Lung (tissue), 12 donors: ENCODE measurements around the gene TLR1. TPM values are rescaled to one million over a fixed set of nuclear protein-coding genes. Genes with fewer than 3 reads are reported as not detected.

Experiments used
- ATAC-seq: fragments of 200-7000 bp; cut with Tn5 transposase; one replicate; pipeline ENCODE4 v1.9.1; 2020; ENCODE audit warnings: moderate number of reproducible peaks; ENCODE audit not compliant: insufficient read depth, low FRiP score
- DNase-seq, 3 donors: peaks; one replicate each; pipeline ENCODE4 v3.0.0-alpha.2; 2013 to 2017
- H3K27ac ChIP-seq, 2 donors: one replicate each; pipeline ENCODE4 v1.5.1; 2013; ENCODE audit warnings: mild to moderate bottlenecking in 2 of 2, moderate library complexity in 2 of 2, control low read depth in 1 of 2, inconsistent platforms in 1 of 2, low read depth in 1 of 2, low read length in 1 of 2
- H3K27me3 ChIP-seq, 3 donors: one replicate each; pipeline ENCODE4 v1.5.1; 2013; ENCODE audit warnings: low read length in 2 of 3; ENCODE audit not compliant: control insufficient read depth in 3 of 3, insufficient read depth in 3 of 3
- H3K36me3 ChIP-seq, 4 donors: one replicate each; pipeline ENCODE4 v1.5.1; 2013; ENCODE audit warnings: low read length in 4 of 4, mild to moderate bottlenecking in 1 of 4, moderate library complexity in 1 of 4; ENCODE audit not compliant: control insufficient read depth in 4 of 4, insufficient read depth in 4 of 4
- H3K4me1 ChIP-seq, 5 donors: one replicate each; pipeline ENCODE4 v1.5.1; 2013; ENCODE audit warnings: low read length in 5 of 5, mild to moderate bottlenecking in 2 of 5, moderate library complexity in 1 of 5; ENCODE audit not compliant: control insufficient read depth in 5 of 5, insufficient read depth in 5 of 5
- H3K4me3 ChIP-seq: one replicate; pipeline ENCODE4 v1.5.1; 2013; ENCODE audit warnings: mild to moderate bottlenecking, control low read depth, moderate library complexity
- H3K9ac ChIP-seq, 2 donors: one replicate each; pipeline ENCODE4 v1.5.1; 2013; ENCODE audit warnings: low read length in 2 of 2, control low read depth in 1 of 2; ENCODE audit not compliant: insufficient read depth in 1 of 2
- H3K9me3 ChIP-seq, 4 donors: one replicate each; pipeline ENCODE4 v1.5.1; 2013; ENCODE audit warnings: low read length in 3 of 4, mild to moderate bottlenecking in 1 of 4, moderate library complexity in 1 of 4; ENCODE audit not compliant: control insufficient read depth in 4 of 4, insufficient read depth in 3 of 4
- WGBS, 2 donors: extraction: QIAGEN DNeasy Blood & Tissue Kit; methylation state at CpG; one replicate each; pipeline ENCODE4 v1.1.7; 2013; 5-methylcytosine and 5-hydroxymethylcytosine counted together
- polyA plus RNA-seq, 2 donors: library from polyadenylated mRNA; stranded (reverse); fragments of 200-250 nt; gene quantifications; one replicate each; pipeline ENCODE4 v1.2.1, GENCODE V29; 2013
- total RNA-seq, 2 donors: library from RNA; depleted of rRNA in 1 of 2; stranded (reverse); fragments of >200 nt in 1 of 2; gene quantifications; one replicate each; pipeline ENCODE4 v1.2.1, GENCODE V29; 2014 to 2021
- TF ChIP-seq, protein P1 (sequence below): IDR thresholded peaks from 2 replicates; pipeline ENCODE4 v1.5.1; 2012; ENCODE audit warnings: mild to moderate bottlenecking; ENCODE audit errors: control extremely low read depth, extremely low read depth
- donor health status: control.
- donor health status: control.
- donor health status: Bipolar disorder and iron deficiency.
- donor health status: healthy.
- donor health status: DM: yes; HTN: yes; CAD: no.

Gene TLR1
- total and polyA plus RNA-seq, 4 donors, result 2.4 to 31.4 (median 25.3) TPM

DNA sequence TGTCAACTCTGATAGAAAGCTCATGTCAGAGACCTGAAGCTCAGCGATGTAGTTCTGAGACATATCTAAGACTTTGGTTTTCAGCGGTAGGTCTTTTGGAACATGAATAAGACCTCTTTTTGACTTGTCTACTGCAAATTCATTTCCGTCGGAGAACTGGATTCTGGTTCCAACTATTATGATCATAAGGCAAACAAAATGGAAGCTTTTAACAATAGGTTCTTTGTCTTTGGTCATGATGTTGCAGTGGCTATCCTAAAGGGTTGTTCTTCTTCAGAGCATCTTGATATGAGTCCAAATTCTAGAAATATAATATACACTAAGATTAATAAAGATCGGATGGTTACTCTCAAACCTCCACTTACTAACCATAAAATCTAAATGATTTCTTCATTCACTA lies 24.6 kb upstream of the TLR1 start:
- Histone ChIP-seq H3K4me1 (no peaks in the 10 kb centered on the region), H3K9me3 (no peaks in the 10 kb centered on the region), H3K4me3 (no peak overlapping the region), H3K9ac (no peak overlapping the region), H3K27ac (no peak overlapping the region), H3K27me3 (no peaks in the 10 kb centered on the region), H3K36me3 (no peaks in the 10 kb centered on the region)
- WGBS, 2 donors, result 95 to 96% methylated on average over 5 of the region's 5 CpGs
- ATAC-seq, result no peak
- TF ChIP-seq, protein P1, sequence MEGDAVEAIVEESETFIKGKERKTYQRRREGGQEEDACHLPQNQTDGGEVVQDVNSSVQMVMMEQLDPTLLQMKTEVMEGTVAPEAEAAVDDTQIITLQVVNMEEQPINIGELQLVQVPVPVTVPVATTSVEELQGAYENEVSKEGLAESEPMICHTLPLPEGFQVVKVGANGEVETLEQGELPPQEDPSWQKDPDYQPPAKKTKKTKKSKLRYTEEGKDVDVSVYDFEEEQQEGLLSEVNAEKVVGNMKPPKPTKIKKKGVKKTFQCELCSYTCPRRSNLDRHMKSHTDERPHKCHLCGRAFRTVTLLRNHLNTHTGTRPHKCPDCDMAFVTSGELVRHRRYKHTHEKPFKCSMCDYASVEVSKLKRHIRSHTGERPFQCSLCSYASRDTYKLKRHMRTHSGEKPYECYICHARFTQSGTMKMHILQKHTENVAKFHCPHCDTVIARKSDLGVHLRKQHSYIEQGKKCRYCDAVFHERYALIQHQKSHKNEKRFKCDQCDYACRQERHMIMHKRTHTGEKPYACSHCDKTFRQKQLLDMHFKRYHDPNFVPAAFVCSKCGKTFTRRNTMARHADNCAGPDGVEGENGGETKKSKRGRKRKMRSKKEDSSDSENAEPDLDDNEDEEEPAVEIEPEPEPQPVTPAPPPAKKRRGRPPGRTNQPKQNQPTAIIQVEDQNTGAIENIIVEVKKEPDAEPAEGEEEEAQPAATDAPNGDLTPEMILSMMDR, result no peak
- DNase-seq, result no peak

DNA sequence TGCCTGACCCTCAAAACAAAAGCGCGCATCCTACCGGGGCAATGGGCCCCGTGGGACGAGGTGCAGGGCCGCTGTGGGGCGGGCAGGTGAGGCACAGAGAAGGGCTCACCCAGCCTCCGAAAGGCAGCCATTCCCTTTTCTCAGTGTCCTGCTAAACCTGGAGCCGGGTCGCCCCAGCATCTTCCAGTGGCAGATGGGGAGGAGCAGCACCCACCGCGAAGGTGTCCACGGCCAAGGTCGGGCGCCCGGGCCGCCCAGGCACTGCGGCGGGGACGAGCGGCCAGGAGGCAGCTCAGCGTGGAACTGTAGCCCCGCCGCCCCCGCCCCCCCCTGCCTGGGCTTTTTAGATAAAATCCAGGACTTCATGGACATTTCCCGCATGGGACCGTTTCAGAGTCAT lies 19.2 kb upstream of the TLR1 start:
- Histone ChIP-seq H3K27me3 (no peaks in the 10 kb centered on the region), H3K9me3 (no peaks in the 10 kb centered on the region), H3K27ac (no peak overlapping the region), H3K36me3 (no peaks in the 10 kb centered on the region), H3K4me1 (no peaks in the 10 kb centered on the region), H3K4me3 (no peak overlapping the region), H3K9ac (no peak overlapping the region)
- TF ChIP-seq, protein P1, result no peak
- WGBS, 2 donors, result 95 to 98% methylated on average over 27 of the region's 27 CpGs
- ATAC-seq, result no peak
- DNase-seq, result no peak

DNA sequence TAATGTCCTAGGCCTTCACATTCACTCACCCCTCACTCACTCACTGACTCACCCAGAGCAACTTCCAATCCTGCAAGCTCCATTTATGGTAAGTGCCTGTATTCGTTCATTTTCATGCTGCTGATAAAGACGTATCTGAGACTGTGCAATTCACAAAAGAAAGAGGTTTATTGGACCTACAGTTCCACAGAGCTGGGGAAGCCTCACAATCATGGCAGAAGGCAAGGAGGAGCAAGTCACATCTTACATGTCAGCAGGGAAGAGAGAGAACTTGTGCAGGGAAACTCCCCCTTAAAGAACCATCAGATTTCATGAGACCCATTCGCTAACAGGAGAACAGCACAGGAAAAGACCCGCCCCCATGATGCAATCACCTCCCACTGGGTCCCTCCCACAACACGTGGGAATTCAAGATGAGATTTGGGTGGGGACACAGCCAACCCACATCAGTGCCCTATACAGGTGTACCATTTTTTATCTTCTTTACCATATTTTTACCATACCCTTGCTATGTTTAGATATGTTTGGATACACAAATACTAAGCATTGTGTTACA lies 18.2 kb upstream of the TLR1 start:
- WGBS, 2 donors, result 87 to 91% methylated on average over 5 of the region's 5 CpGs
- H3K27ac ChIP-seq, result no peak overlapping the region
- DNase-seq, result no peak
- no peaks in the 10 kb centered on the region for H3K9me3 ChIP-seq
- no peaks in the 10 kb centered on the region for H3K27me3 ChIP-seq
- no peak for ATAC-seq
- TF ChIP-seq, protein P1, result no peak
- no peak overlapping the region for H3K4me3 ChIP-seq
- H3K36me3 ChIP-seq, result no peaks in the 10 kb centered on the region
- no peak overlapping the region for H3K9ac ChIP-seq
- no peaks in the 10 kb centered on the region for H3K4me1 ChIP-seq

DNA sequence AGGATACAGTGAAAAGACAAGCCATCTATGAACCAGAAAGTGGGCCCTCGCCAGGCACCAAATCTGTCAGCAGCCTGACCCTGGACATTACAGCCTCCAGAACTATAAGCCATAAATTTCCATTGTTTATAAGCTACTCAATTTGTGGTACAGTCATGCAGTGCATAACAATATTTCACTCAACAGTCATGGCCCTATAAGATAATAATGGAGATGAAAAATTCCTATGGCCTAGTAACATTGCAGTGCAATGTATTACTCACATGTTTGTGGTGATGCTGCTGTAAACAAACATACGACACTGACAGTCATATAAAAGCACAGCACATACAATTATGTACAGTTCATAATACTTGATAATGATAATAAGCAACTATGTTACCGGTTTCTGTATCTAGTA lies 17.1 kb upstream of the TLR1 start:
- H3K27me3 ChIP-seq, result no peaks in the 10 kb centered on the region
- WGBS, 2 donors, result 95 to 96% methylated on average over 3 of the region's 3 CpGs
- H3K4me3 ChIP-seq, result no peak overlapping the region
- H3K9ac ChIP-seq, result no peak overlapping the region
- ATAC-seq, result no peak
- H3K27ac ChIP-seq, result no peak overlapping the region
- no peaks in the 10 kb centered on the region for H3K36me3 ChIP-seq
- no peaks in the 10 kb centered on the region for H3K4me1 ChIP-seq
- TF ChIP-seq, protein P1, result no peak
- no peak for DNase-seq
- no peaks in the 10 kb centered on the region for H3K9me3 ChIP-seq
